GM12878 (cell line): Measurements from ENCODE around the gene CDKN1B. TPM values are rescaled to one million over a fixed set of nuclear protein-coding genes. Genes with fewer than 3 reads are reported as not detected.
A peak's percentile ranks its signal among the peaks of the same experiment; 100 is the strongest.

Experiments
- ASH2L ChIP-seq: fragments of 300-600, 200-600 bp; sonication (generic); IDR thresholded peaks from 2 replicates; pipeline ENCODE4 v1.6.1; 2017; ENCODE audit warnings: low read depth, mild to moderate bottlenecking, borderline replicate concordance
- BMI1 ChIP-seq: fragments of 450-650 bp; IDR thresholded peaks from 2 replicates; pipeline ENCODE4 v1.6.1; 2016; ENCODE audit warnings: mild to moderate bottlenecking, moderate library complexity, borderline replicate concordance
- CEBPZ ChIP-seq: fragments of 150-350 bp; IDR thresholded peaks from 2 replicates; pipeline ENCODE4 v1.6.1; 2016; ENCODE audit warnings: low read depth, low read length
- EP300 ChIP-seq, 2 experiments: fragments of 150-350 bp in 1 of 2; IDR thresholded peaks; 2 replicates each; pipeline ENCODE4 v1.6.1; 2011 to 2012; ENCODE audit warnings: low read depth in 2 of 2, low read length in 2 of 2, borderline replicate concordance in 1 of 2, improper control_type of control experiment in 1 of 2, inconsistent platforms in 1 of 2; ENCODE audit not compliant: control insufficient read depth in 1 of 2
- ETV6 ChIP-seq, 2 experiments: fragments of 450-650 bp in 1 of 2; IDR thresholded peaks in 1 of 2; conservative IDR thresholded peaks in 1 of 2; 2 replicates each; pipeline ENCODE4 v1.6.1; 2014; ENCODE audit warnings: antibody characterized with exemption in 1 of 2, borderline replicate concordance in 1 of 2, low read depth in 1 of 2, mild to moderate bottlenecking in 1 of 2, moderate library complexity in 1 of 2
- JUNB ChIP-seq: IDR thresholded peaks from 2 replicates; pipeline ENCODE4 v1.6.1; 2016; ENCODE audit warnings: antibody characterized with exemption, mild to moderate bottlenecking
- MTA2 ChIP-seq: fragments of 450-650 bp; IDR thresholded peaks from 2 replicates; pipeline ENCODE4 v1.6.1; 2016; ENCODE audit warnings: low read depth, mild to moderate bottlenecking, moderate library complexity
- MXI1 ChIP-seq: fragments of 150-350 bp; IDR thresholded peaks from 2 replicates; pipeline ENCODE4 v1.6.1; 2011; ENCODE audit warnings: low read depth, mild to moderate bottlenecking, inconsistent platforms, low read length, improper control_type of control experiment
- NFYB ChIP-seq: IDR thresholded peaks from 2 replicates; pipeline ENCODE4 v1.6.1; 2011; ENCODE audit warnings: low read depth, mild to moderate bottlenecking, low read length, improper control_type of control experiment, moderate library complexity; ENCODE audit not compliant: insufficient read depth
- NR2F1 ChIP-seq: fragments of 450-650 bp; conservative IDR thresholded peaks from 2 replicates; pipeline ENCODE4 v1.6.1; 2017; ENCODE audit warnings: mild to moderate bottlenecking
- PAX5 ChIP-seq: IDR thresholded peaks from 2 replicates; pipeline ENCODE4 v1.6.1; 2011; ENCODE audit warnings: low read depth, low read length, borderline replicate concordance
- RAD51 ChIP-seq: fragments of 450-650 bp; IDR thresholded peaks from 2 replicates; pipeline ENCODE4 v1.6.1; 2016; ENCODE audit warnings: moderate library complexity, mild to moderate bottlenecking, inconsistent platforms
- RB1 ChIP-seq: fragments of 450-650 bp; formaldehyde crosslinking; IDR thresholded peaks from 2 replicates; pipeline ENCODE4 v1.6.1; 2017; ENCODE audit warnings: mild to moderate bottlenecking, borderline replicate concordance
- RUNX3 ChIP-seq: IDR thresholded peaks from 2 replicates; pipeline ENCODE4 v1.6.1; 2012; ENCODE audit warnings: low read length, inconsistent platforms
- SIN3A ChIP-seq: IDR thresholded peaks from 2 replicates; pipeline ENCODE4 v1.6.1; 2012; ENCODE audit warnings: low read depth, low read length, improper control_type of control experiment
- SMAD5 ChIP-seq: IDR thresholded peaks from 2 replicates; pipeline ENCODE4 v1.6.1; 2016; ENCODE audit warnings: antibody characterized with exemption, low read depth
- STAT3 ChIP-seq: IDR thresholded peaks from 2 replicates; pipeline ENCODE4 v1.6.1; 2011; ENCODE audit warnings: low read depth, low read length, improper control_type of control experiment
- SUZ12 ChIP-seq: fragments of 200-600 bp; sonication (generic); IDR thresholded peaks from one replicate; pipeline ENCODE4 v1.6.1; 2018; ENCODE audit warnings: antibody characterized with exemption, mild to moderate bottlenecking; ENCODE audit not compliant: unreplicated experiment
- TCF7 ChIP-seq: IDR thresholded peaks from 2 replicates; pipeline ENCODE4 v1.6.1; 2014; ENCODE audit warnings: antibody characterized with exemption, borderline replicate concordance
- YBX1 ChIP-seq: fragments of 450-650 bp; IDR thresholded peaks from 2 replicates; pipeline ENCODE4 v1.6.1; 2016; ENCODE audit warnings: antibody characterized with exemption
- polyA plus RNA-seq, 11 experiments: library from polyadenylated mRNA; depleted of rRNA in 4 of 11; unstranded in 6 of 11; stranded (reverse) in 5 of 11; fragments of >200 nt; fragmentation: Nextera tagmentation in 4 of 11; fragmentation: Illumina TruSeq in 1 of 11; extraction: Ambion mirVana in 4 of 11; extraction: Trizol in 1 of 11; gene quantifications; 1 replicate in 1 of 11; 2 replicates in 10 of 11; pipeline versions ENCODE4 v1.2.1 to v1.2.3, GENCODE V29; 2011 to 2016; ENCODE audit warnings: inconsistent platforms in 2 of 11, missing spikeins in 2 of 11, low read depth in 1 of 11
- total RNA-seq, 4 experiments: library from RNA; depleted of rRNA in 3 of 4; stranded (reverse); fragments of >200 nt in 3 of 4; fragmentation: Illumina TruSeq in 1 of 4; extraction: Trizol in 1 of 4; gene quantifications; 2 replicates each; pipeline versions ENCODE4 v1.2.1 to v1.2.3, GENCODE V29; 2013 to 2021
- TF ChIP-seq, protein P1 (sequence below): fragments of 450-650 bp; IDR thresholded peaks from 2 replicates; pipeline ENCODE4 v1.6.1; 2017; ENCODE audit warnings: mild to moderate bottlenecking, low read depth, inconsistent platforms; ENCODE audit not compliant: poor library complexity, severe bottlenecking
- TF ChIP-seq, protein P2 (sequence below): fragments of 450-650 bp; IDR thresholded peaks from 2 replicates; pipeline ENCODE4 v1.6.1; 2016; ENCODE audit warnings: mild to moderate bottlenecking
- TF ChIP-seq, protein P3 (sequence below): IDR thresholded peaks from 2 replicates; pipeline ENCODE4 v1.6.1; 2012; ENCODE audit warnings: low read length, inconsistent platforms

Gene CDKN1B
- total and polyA plus RNA-seq, 10 of the 15 experiments (the other 5 are each of a cell fraction or from before 2014, with no cell fraction given) = 4.2 to 39.1 (median 23.1) TPM

DNA sequence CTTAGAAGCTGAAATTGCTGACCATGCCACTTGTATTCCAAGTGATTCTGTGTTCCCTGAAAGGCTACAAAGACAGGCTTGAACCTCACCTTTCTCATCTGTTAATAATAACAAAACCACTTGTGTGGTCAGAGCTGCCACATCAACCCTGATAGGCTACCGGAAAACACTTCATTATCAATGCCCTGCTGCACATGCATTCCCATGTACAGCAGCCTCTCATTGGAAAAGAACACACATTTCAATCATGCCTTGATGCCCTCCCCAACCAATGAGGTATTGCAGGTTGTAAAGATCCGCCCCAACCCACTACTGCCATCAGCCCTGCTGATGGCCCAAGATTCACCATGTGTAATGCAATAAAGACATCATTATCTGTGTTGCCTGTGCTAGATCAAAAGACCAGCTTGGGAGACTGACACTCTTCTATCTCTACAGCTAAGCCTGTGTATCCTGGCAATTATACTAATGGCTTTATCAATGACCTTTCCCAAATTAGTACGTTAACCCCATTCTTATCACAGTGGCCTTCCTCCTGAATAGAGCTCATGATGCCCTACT is 24.0 kb upstream of the CDKN1B start (continued):
- TF ChIP-seq NR2F1 (peak; percentile 64), ETV6 (conservative IDR thresholded peaks at IDR 0.05 in 1 of 2, IDR thresholded peaks at IDR 0.05 in 1 of 2; ENCODE audit: borderline replicate concordance in 1 of 2, low read depth in 1 of 2) (no peak), SUZ12 (no peak), PAX5 (peak; percentile 82; the same call in 1 of the 2 replicates), TCF7 (0 out of 2 replicates have a peak, but pooled peaks have one; percentile 12), EP300 (IDR thresholded peaks at IDR 0.05; ENCODE audit: borderline replicate concordance in 1 of 2, control insufficient read depth in 1 of 2, low read depth in 2 of 2, low read length in 2 of 2) (0 out of 4 replicates have a peak, but pooled peaks of 1 of the 2 experiments have one; percentile 14), SIN3A (no peak), CEBPZ (no peak), ASH2L (no peak), RB1 (no peak), MXI1 (no peak), BMI1 (no peak), RUNX3 (peak; percentile 93), SMAD5 (no peak), YBX1 (no peak), STAT3 (no peak), NFYB (peak; percentile 83), RAD51 (no peak), JUNB (peak; percentile 57), MTA2 (peak; percentile 73)
- TF ChIP-seq, protein P1, sequence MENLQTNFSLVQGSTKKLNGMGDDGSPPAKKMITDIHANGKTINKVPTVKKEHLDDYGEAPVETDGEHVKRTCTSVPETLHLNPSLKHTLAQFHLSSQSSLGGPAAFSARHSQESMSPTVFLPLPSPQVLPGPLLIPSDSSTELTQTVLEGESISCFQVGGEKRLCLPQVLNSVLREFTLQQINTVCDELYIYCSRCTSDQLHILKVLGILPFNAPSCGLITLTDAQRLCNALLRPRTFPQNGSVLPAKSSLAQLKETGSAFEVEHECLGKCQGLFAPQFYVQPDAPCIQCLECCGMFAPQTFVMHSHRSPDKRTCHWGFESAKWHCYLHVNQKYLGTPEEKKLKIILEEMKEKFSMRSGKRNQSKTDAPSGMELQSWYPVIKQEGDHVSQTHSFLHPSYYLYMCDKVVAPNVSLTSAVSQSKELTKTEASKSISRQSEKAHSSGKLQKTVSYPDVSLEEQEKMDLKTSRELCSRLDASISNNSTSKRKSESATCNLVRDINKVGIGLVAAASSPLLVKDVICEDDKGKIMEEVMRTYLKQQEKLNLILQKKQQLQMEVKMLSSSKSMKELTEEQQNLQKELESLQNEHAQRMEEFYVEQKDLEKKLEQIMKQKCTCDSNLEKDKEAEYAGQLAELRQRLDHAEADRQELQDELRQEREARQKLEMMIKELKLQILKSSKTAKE = no peak
- TF ChIP-seq, protein P2, sequence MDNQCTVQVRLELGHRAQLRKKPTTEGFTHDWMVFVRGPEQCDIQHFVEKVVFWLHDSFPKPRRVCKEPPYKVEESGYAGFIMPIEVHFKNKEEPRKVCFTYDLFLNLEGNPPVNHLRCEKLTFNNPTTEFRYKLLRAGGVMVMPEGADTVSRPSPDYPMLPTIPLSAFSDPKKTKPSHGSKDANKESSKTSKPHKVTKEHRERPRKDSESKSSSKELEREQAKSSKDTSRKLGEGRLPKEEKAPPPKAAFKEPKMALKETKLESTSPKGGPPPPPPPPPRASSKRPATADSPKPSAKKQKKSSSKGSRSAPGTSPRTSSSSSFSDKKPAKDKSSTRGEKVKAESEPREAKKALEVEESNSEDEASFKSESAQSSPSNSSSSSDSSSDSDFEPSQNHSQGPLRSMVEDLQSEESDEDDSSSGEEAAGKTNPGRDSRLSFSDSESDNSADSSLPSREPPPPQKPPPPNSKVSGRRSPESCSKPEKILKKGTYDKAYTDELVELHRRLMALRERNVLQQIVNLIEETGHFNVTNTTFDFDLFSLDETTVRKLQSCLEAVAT = 0 out of 2 replicates have a peak, but pooled peaks have one; percentile 50
- TF ChIP-seq, protein P3, sequence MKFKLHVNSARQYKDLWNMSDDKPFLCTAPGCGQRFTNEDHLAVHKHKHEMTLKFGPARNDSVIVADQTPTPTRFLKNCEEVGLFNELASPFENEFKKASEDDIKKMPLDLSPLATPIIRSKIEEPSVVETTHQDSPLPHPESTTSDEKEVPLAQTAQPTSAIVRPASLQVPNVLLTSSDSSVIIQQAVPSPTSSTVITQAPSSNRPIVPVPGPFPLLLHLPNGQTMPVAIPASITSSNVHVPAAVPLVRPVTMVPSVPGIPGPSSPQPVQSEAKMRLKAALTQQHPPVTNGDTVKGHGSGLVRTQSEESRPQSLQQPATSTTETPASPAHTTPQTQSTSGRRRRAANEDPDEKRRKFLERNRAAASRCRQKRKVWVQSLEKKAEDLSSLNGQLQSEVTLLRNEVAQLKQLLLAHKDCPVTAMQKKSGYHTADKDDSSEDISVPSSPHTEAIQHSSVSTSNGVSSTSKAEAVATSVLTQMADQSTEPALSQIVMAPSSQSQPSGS = 0 out of 2 replicates have a peak, but pooled peaks have one; percentile 31
